GM12878 (cell line): ENCODE measurements around the gene GIPC1. TPM values are rescaled to one million over a fixed set of nuclear protein-coding genes. Genes with fewer than 3 reads are reported as not detected.

Source experiments
- ATAC-seq: fragments of 200-7000 bp; cut with Tn5 transposase; 3 replicates; pipeline ENCODE4 v1.9.1; 2020; ENCODE audit warnings: mild to moderate bottlenecking, moderate library complexity
- BruUV-seq: library from RNA; stranded (reverse); fragments of 400-500 nt; replicated peaks from 2 replicates; lab custom pipeline; 2021; lab: Mats Ljungman, UMichigan
- CTCF ChIA-PET: fragments of 300-600 bp; sonication (Branson Sonifier 250); formaldehyde crosslinking; extraction: SDS; loops from one replicate; lab custom pipeline; 2021; ENCODE audit warnings: inconsistent platforms; lab: Yijun Ruan, JAX
- POLR2A ChIA-PET: fragments of 350-600 bp; formaldehyde crosslinking; extraction: SDS; loops from one replicate; lab custom pipeline; 2021; ENCODE audit warnings: inconsistent platforms; lab: Charles Lee
- RAD21 ChIA-PET: fragments of 300-600 bp; sonication (Branson Sonifier 250); formaldehyde crosslinking; loops from one replicate; lab custom pipeline; 2023; ENCODE audit warnings: antibody characterized with exemption; ENCODE audit not compliant: unreplicated experiment; lab: Charles Lee
- SMC1A ChIA-PET: fragments of 300-600 bp; sonication (Branson Sonifier 250); formaldehyde crosslinking; loops from one replicate; lab custom pipeline; 2023; ENCODE audit not compliant: unreplicated experiment, uncharacterized antibody; lab: Charles Lee
- DNase-seq: peaks from one replicate; pipeline ENCODE4 v3.0.0-alpha.2; 2011; ENCODE audit warnings: low read depth, low spot score
- FAIRE-seq: peaks from 3 replicates; lab custom pipeline; 2011; peaks lifted over from hg19 to GRCh38; lab: Jason Lieb, UNC
- H2AFZ ChIP-seq: 2 replicates; pipeline ENCODE4 v1.6.0; 2011; ENCODE audit warnings: low read depth, low read length, control low read depth; ENCODE audit not compliant: control insufficient read depth
- H3K27ac ChIP-seq: 2 replicates; pipeline ENCODE4 v1.5.1; 2011; ENCODE audit warnings: control low read depth; ENCODE audit not compliant: control insufficient read depth, insufficient read depth
- H3K27me3 ChIP-seq, 2 experiments: replicated peaks in 1 of 2; 2 replicates each; pipeline versions ENCODE4 v1.6.0 to v1.6.1; 2011; ENCODE audit warnings: low read length in 1 of 2; ENCODE audit not compliant: control insufficient read depth in 2 of 2, insufficient read depth in 2 of 2
- H3K36me3 ChIP-seq, 2 experiments: 2 replicates each; pipeline ENCODE4 v1.5.1; 2011; ENCODE audit warnings: low read length in 1 of 2; ENCODE audit not compliant: control insufficient read depth in 2 of 2, insufficient read depth in 2 of 2
- H3K4me1 ChIP-seq: 2 replicates; pipeline ENCODE4 v1.6.1; 2011; ENCODE audit warnings: mild to moderate bottlenecking, low read length, moderate library complexity, mixed read lengths; ENCODE audit not compliant: control insufficient read depth, insufficient read depth
- H3K4me2 ChIP-seq: 2 replicates; pipeline ENCODE4 v1.6.0; 2011; ENCODE audit warnings: control low read depth; ENCODE audit not compliant: control insufficient read depth, insufficient read depth
- H3K4me3 ChIP-seq: fragments of 200-600 bp; sonication (generic); 2 replicates; pipeline ENCODE4 v1.5.1; 2016
- H3K79me2 ChIP-seq: 2 replicates; pipeline ENCODE4 v1.6.0; 2011; ENCODE audit warnings: low read length; ENCODE audit not compliant: control insufficient read depth, insufficient read depth
- H3K9ac ChIP-seq: 2 replicates; pipeline ENCODE4 v1.8.0; 2011; ENCODE audit warnings: low read length, control low read depth, mixed read lengths; ENCODE audit not compliant: control insufficient read depth, insufficient read depth
- H3K9me3 ChIP-seq: replicated peaks from 3 replicates; pipeline ENCODE4 v1.5.1; 2011; ENCODE audit warnings: mild to moderate bottlenecking, low read length; ENCODE audit not compliant: control insufficient read depth, insufficient read depth
- H4K20me1 ChIP-seq: 2 replicates; pipeline ENCODE4 v1.6.0; 2011; ENCODE audit not compliant: control insufficient read depth, insufficient read depth
- BACH1 ChIP-seq: fragments of 450-650 bp; IDR thresholded peaks from 2 replicates; pipeline ENCODE4 v1.6.1; 2017; ENCODE audit warnings: mild to moderate bottlenecking, borderline replicate concordance
- HDAC6 ChIP-seq: fragments of 200-600 bp; sonication (generic); IDR thresholded peaks from one replicate; pipeline ENCODE4 v1.8.0; 2017; ENCODE audit warnings: antibody characterized with exemption; ENCODE audit not compliant: unreplicated experiment
- JUNB ChIP-seq: IDR thresholded peaks from 2 replicates; pipeline ENCODE4 v1.6.1; 2016; ENCODE audit warnings: antibody characterized with exemption, mild to moderate bottlenecking
- MAX ChIP-seq: IDR thresholded peaks from 2 replicates; pipeline ENCODE4 v1.6.1; 2012; ENCODE audit warnings: low read depth, low read length, improper control_type of control experiment
- MEF2A ChIP-seq: IDR thresholded peaks from 2 replicates; pipeline ENCODE4 v1.6.1; 2011; ENCODE audit warnings: low read depth, mild to moderate bottlenecking, low read length, moderate library complexity; ENCODE audit not compliant: insufficient read depth
- NBN ChIP-seq: fragments of 450-650 bp; IDR thresholded peaks from 2 replicates; pipeline ENCODE4 v1.6.1; 2016
- PAX8 ChIP-seq: fragments of 450-650 bp; IDR thresholded peaks from 2 replicates; pipeline ENCODE4 v1.6.1; 2017; ENCODE audit warnings: mild to moderate bottlenecking, moderate library complexity
- SIX5 ChIP-seq: IDR thresholded peaks from 2 replicates; pipeline ENCODE4 v1.6.1; 2011; ENCODE audit warnings: mild to moderate bottlenecking, low read depth, low read length, moderate library complexity; ENCODE audit not compliant: severe bottlenecking
- SMC3 ChIP-seq: IDR thresholded peaks from 2 replicates; pipeline ENCODE4 v1.6.1; 2011; ENCODE audit warnings: low read length, improper control_type of control experiment, borderline replicate concordance
- SREBF2 ChIP-seq: IDR thresholded peaks from 2 replicates; pipeline ENCODE4 v1.6.1; 2012; ENCODE audit warnings: mild to moderate bottlenecking, low read length
- YBX1 ChIP-seq: fragments of 450-650 bp; IDR thresholded peaks from 2 replicates; pipeline ENCODE4 v1.6.1; 2016; ENCODE audit warnings: antibody characterized with exemption
- ZNF622 ChIP-seq: fragments of 450-650 bp; IDR thresholded peaks from 2 replicates; pipeline ENCODE4 v1.6.1; 2017; ENCODE audit warnings: mild to moderate bottlenecking, inconsistent platforms
- WGBS: methylation state at CpG from one replicate; pipeline ENCODE4 v1.1.6; 2016; ENCODE audit warnings: low lambda C conversion rate; ENCODE audit not compliant: insufficient replicate concordance, insufficient coverage; ENCODE audit errors: missing lambda C conversion rate; 5-methylcytosine and 5-hydroxymethylcytosine counted together
- in situ Hi-C: fragments of 300-500 bp; cut with MboI; formaldehyde crosslinking; loops from 9 replicates; pipeline ENCODE4 v1.14.3; 2018; ENCODE audit warnings: mixed read lengths
- intact Hi-C: fragments of 100-400 bp; cut with micrococcal nuclease; formaldehyde crosslinking; loops from one replicate; pipeline ENCODE4 v1.14.2; 2022; ENCODE audit not compliant: unreplicated experiment
- polyA plus RNA-seq, 11 experiments: library from polyadenylated mRNA; depleted of rRNA in 4 of 11; unstranded in 6 of 11; stranded (reverse) in 5 of 11; fragments of >200 nt; fragmentation: Nextera tagmentation in 4 of 11; fragmentation: Illumina TruSeq in 1 of 11; extraction: Ambion mirVana in 4 of 11; extraction: Trizol in 1 of 11; gene quantifications; 1 replicate in 1 of 11; 2 replicates in 10 of 11; pipeline versions ENCODE4 v1.2.1 to v1.2.3, GENCODE V29; 2011 to 2016; ENCODE audit warnings: inconsistent platforms in 2 of 11, missing spikeins in 2 of 11, low read depth in 1 of 11
- total RNA-seq, 4 experiments: library from RNA; depleted of rRNA in 3 of 4; stranded (reverse); fragments of >200 nt in 3 of 4; fragmentation: Illumina TruSeq in 1 of 4; extraction: Trizol in 1 of 4; gene quantifications; 2 replicates each; pipeline versions ENCODE4 v1.2.1 to v1.2.3, GENCODE V29; 2013 to 2021

The GIPC1 gene
- total and polyA plus RNA-seq, 10 of the 15 experiments (the other 5 are each of a cell fraction or from before 2014, with no cell fraction given), result 0.47 to 24.1 (median 13.6) TPM

DNA sequence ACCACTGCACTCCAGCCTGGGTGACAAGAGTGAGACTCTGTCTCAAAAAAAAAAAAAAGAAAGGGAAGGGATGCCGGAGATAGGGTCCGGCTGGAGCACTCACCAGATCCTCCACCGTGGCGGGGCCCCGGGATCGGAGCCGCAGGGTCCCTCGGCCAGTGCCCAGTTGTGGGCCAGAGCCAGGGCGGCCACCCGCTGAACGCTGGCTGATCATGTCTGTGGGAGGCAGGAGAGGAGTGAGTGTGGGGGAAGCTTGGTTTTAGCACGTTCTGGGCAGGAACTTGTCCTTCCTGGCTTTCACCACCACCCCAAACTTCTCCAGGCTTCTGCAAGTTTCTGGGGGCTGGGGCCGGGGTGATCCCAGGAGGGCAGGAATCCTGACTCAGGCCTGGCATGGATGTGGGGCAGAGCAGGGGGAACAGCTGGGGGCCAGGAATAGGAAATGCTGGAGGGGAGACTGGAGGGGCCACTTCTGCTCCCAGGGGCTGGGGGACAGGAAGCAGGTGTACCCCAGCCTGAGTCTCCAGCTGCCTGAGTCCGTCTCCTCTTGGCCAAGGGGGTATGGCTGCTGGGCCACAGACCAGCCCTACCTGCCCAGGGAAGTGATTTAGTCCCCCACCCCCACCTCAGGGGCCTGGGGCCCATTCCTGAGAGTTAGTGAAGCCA, 16.5 kb downstream of the GIPC1 start (continued):
- TF ChIP-seq SIX5, result no peak

DNA sequence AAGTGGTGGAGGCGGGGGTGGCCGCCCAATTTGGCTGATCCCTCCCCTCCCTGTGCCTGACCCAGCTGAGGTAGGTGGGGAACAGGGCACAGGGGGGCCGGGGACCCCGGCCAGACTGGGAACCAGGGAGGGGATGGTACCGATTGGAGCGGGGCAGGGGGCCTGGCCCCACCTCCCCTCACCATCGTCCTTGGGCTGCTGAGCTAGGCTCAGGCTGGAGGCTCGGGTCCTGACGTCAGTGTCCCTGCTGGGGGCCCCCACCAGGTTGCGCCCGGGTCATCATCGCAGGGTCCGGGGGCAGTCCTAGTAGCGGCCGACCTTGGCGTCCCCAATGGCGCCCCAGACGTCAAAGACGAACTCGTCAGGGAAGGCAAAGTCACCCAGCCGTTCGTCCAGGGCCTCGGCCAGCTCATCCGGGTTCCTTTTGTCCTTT, 17.8 kb downstream of the GIPC1 start:
- Histone ChIP-seq H2AFZ (no peak overlapping the region), H3K9me3 (no peaks in the 10 kb centered on the region), H3K27me3 (peaks cover 3% of the 10 kb centered on the region in 2 experiments; a peak in 3 of 4 replicates), H3K27ac (no peak overlapping the region), H3K36me3 (no peaks in the 10 kb centered on the region; a peak in 1 of 4 replicates), H3K4me1 (no peaks in the 10 kb centered on the region; the same call in 1 of the 2 replicates), H3K79me2 (no peaks in the 10 kb centered on the region), H3K4me3 (no peak overlapping the region), H4K20me1 (no peaks in the 10 kb centered on the region; the same call in 1 of the 2 replicates), H3K4me2 (no peak overlapping the region), H3K9ac (no peak overlapping the region)
- ChIA-PET SMC1A (interaction anchor here (1.2 kb wide), 1 partner anchor 130 kb away, joined by 4 read pairs; no protein-coding TSS in a partner anchor), POLR2A (no interaction called here), RAD21 (interaction anchor here (0.8 to 2.2 kb wide), 4 partner anchors 46 to 341 kb away, joined by 3 to 7 read pairs (median 4); partner anchors contain the start of gene ASF1B), CTCF (interaction anchor here (1.2 to 5.1 kb wide), 3 partner anchors 10 to 280 kb away, joined by 6 to 42 read pairs (median 11); partner anchors contain the start of gene PKN1)
- BruUV-seq, result no TSS peak
- FAIRE-seq (no peak), ATAC-seq (no peak), DNase-seq (no peak)
- in situ Hi-C loops (no loop called here), intact Hi-C loops (loop anchor here (10.0 kb wide), 1 partner anchor 123 kb away; no protein-coding TSS in a partner anchor)
- TF ChIP-seq NBN (no peak), JUNB (no peak), SMC3 (no peak), MEF2A (no peak), SREBF2 (no peak), YBX1 (no peak), MAX (no peak), PAX8 (no peak), HDAC6 (no peak), ZNF622 (no peak), BACH1 (no peak)
- 50% methylated on average over 23 of the region's 24 CpGs for WGBS
